Tibial artery (tissue), 4 donors: ENCODE data around the gene OR5H15.
"Not testable (repeated sequence)": the region's sequence is repeated elsewhere in the genome, so short reads cannot be mapped to it uniquely, and the experiment has no call there.

Experiments used
- DNase-seq, 2 donors: peaks; one replicate each; pipeline ENCODE4 v3.0.0-alpha.2; 2019
- H3K27ac ChIP-seq, 2 donors: fragments of 200-600 bp; sonication (generic) in 1 of 2; 1 replicate in 1 of 2; 2 replicates in 1 of 2; pipeline ENCODE4 v1.5.1; 2018 to 2019; ENCODE audit warnings: mild to moderate bottlenecking in 1 of 2
- H3K27me3 ChIP-seq, 2 donors: fragments of 200-600 bp; sonication (generic) in 1 of 2; one replicate each; pipeline versions ENCODE4 v1.5.1 to v1.6.0; 2016 to 2019
- H3K36me3 ChIP-seq, 3 donors: fragments of 200-600 bp; sonication (generic) in 2 of 3; one replicate each; pipeline ENCODE4 v1.5.1; 2016 to 2019; ENCODE audit warnings: mild to moderate bottlenecking in 2 of 3
- H3K4me1 ChIP-seq, 4 donors: fragments of 200-600 bp; sonication (generic) in 2 of 4; 1 replicate in 3 of 4; 2 replicates in 1 of 4; pipeline ENCODE4 v1.5.1; 2016 to 2019
- H3K4me3 ChIP-seq, 2 donors: fragments of 200-600 bp; sonication (generic) in 1 of 2; 1 replicate in 1 of 2; 2 replicates in 1 of 2; pipeline ENCODE4 v1.5.1; 2018 to 2019; ENCODE audit warnings: mild to moderate bottlenecking in 2 of 2
- H3K9me3 ChIP-seq, 3 donors: fragments of 200-600 bp; sonication (generic) in 1 of 3; one replicate each; pipeline ENCODE4 v1.5.1; 2016 to 2019
- CTCF ChIP-seq, 2 experiments: fragments of 200-600 bp in 1 of 2; fragments of 450-650 bp in 1 of 2; IDR thresholded peaks; one replicate each; pipeline ENCODE4 v1.5.1; 2017 to 2019; ENCODE audit warnings: antibody characterized with exemption in 2 of 2, mild to moderate bottlenecking in 1 of 2, moderate library complexity in 1 of 2
- intact Hi-C: fragments of 100-400 bp; cut with DNase I; formaldehyde crosslinking; loops from one replicate; pipeline ENCODE4 v1.15.0; 2023; ENCODE audit warnings: low total_unique reads

Gene OR5H15

GRCh38 chr3:98182196-98182595, 15.7 kb downstream of the OR5H15 start:
- intact Hi-C loops = no loop called here

GRCh38 chr3:98185180-98185579, 18.7 kb downstream of the OR5H15 start:
- H3K4me3 ChIP-seq = no peak overlapping the region
- no peak overlapping the region for H3K27ac ChIP-seq
- no peaks in the 10 kb centered on the region for H3K36me3 ChIP-seq
- no peaks in the 10 kb centered on the region for H3K9me3 ChIP-seq
- no peaks in the 10 kb centered on the region for H3K27me3 ChIP-seq
- no peak for TF ChIP-seq CTCF (IDR thresholded peaks at IDR 0.05)
- DNase-seq = no peak
- intact Hi-C loops = no loop called here
- no peaks in the 10 kb centered on the region for H3K4me1 ChIP-seq

More at GRCh38 chr3:98182196-98182595, 15.7 kb downstream of the OR5H15 start:
- DNase-seq = no peak
- H3K4me3 ChIP-seq = no peak overlapping the region
- no peaks in the 10 kb centered on the region for H3K36me3 ChIP-seq
- H3K27me3 ChIP-seq = no peaks in the 10 kb centered on the region
- H3K9me3 ChIP-seq = no peaks in the 10 kb centered on the region
- H3K27ac ChIP-seq = no peak overlapping the region
- TF ChIP-seq CTCF (IDR thresholded peaks at IDR 0.05) = no peak
- no peaks in the 10 kb centered on the region for H3K4me1 ChIP-seq

GRCh38 chr3:98188545-98188944, 22.0 kb downstream of the OR5H15 start:
- DNase-seq = no peak
- H3K27ac ChIP-seq = no peak overlapping the region
- no peaks in the 10 kb centered on the region for H3K27me3 ChIP-seq
- intact Hi-C loops = no loop called here
- no peaks in the 10 kb centered on the region for H3K4me1 ChIP-seq
- no peak for TF ChIP-seq CTCF (IDR thresholded peaks at IDR 0.05)
- no peak overlapping the region for H3K4me3 ChIP-seq
- H3K36me3 ChIP-seq = no peaks in the 10 kb centered on the region
- H3K9me3 ChIP-seq = no peaks in the 10 kb centered on the region

- intact Hi-C loops, H3K36me3 ChIP-seq, H3K9me3 ChIP-seq, H3K27me3 ChIP-seq, H3K4me3 ChIP-seq, DNase-seq, H3K27ac ChIP-seq, H3K4me1 ChIP-seq: not testable (repeated sequence)
Measured at GRCh38 chr3:98190911-98191310, 24.4 kb downstream of the OR5H15 start.

GRCh38 chr3:98196293-98196692, 29.8 kb downstream of the OR5H15 start:
- H3K27ac ChIP-seq, H3K27me3 ChIP-seq, H3K9me3 ChIP-seq, intact Hi-C loops, H3K4me3 ChIP-seq, H3K4me1 ChIP-seq, H3K36me3 ChIP-seq, DNase-seq: not testable (repeated sequence)

- intact Hi-C loops = no loop called here
- TF ChIP-seq CTCF (IDR thresholded peaks at IDR 0.05) = no peak
- no peak overlapping the region for H3K27ac ChIP-seq
- H3K4me3 ChIP-seq = no peak overlapping the region
- DNase-seq = no peak
- H3K27me3 ChIP-seq = no peaks in the 10 kb centered on the region
- no peaks in the 10 kb centered on the region for H3K9me3 ChIP-seq
- H3K4me1 ChIP-seq = no peaks in the 10 kb centered on the region
- H3K36me3 ChIP-seq = no peaks in the 10 kb centered on the region
Measured at GRCh38 chr3:98199020-98199419, 32.5 kb downstream of the OR5H15 start.

- Histone ChIP-seq H3K27ac (no peak overlapping the region), H3K27me3 (no peaks in the 10 kb centered on the region), H3K9me3 (no peaks in the 10 kb centered on the region), H3K4me3 (no peak overlapping the region), H3K36me3 (no peaks in the 10 kb centered on the region), H3K4me1 (no peaks in the 10 kb centered on the region)
- no peak for DNase-seq
- TF ChIP-seq CTCF (IDR thresholded peaks at IDR 0.05) = no peak
- intact Hi-C loops = no loop called here
Measured at GRCh38 chr3:98209244-98209643, 42.7 kb downstream of the OR5H15 start.
